ENCODE measurements around the gene SLC35B1. TPM values are rescaled to one million over a fixed set of nuclear protein-coding genes. Genes with fewer than 3 reads are reported as not detected.
"Not testable (repeated sequence)": the region's sequence is repeated elsewhere in the genome, so short reads cannot be mapped to it uniquely, and the experiment has no call there.

The SLC35B1 gene
- total and polyA plus RNA-seq, 2 of the 4 experiments (the other 2 are of a cell fraction) = 66.4 to 86.2 TPM

- Histone ChIP-seq H3K4ac (ENCODE audit: low read depth, low read length) (no peak overlapping the region), H3K27me3 (ENCODE audit: control insufficient read depth, insufficient read depth, low read length) (peaks cover 2% of the 10 kb centered on the region; the same call in 1 of the 2 replicates), H2BK5ac (ENCODE audit: low read depth, low read length, poor library complexity, severe bottlenecking) (no peak overlapping the region), H3K4me3 (ENCODE audit: insufficient read depth, low read depth, low read length) (no peak overlapping the region), H3K27ac (ENCODE audit: insufficient read depth, low read length) (no peak overlapping the region), H2BK120ac (ENCODE audit: low read depth, low read length) (no peak overlapping the region), H2AK9ac (replicated peaks; ENCODE audit: low read depth, low read length, poor library complexity) (no peak overlapping the region), H4K5ac (ENCODE audit: low read depth, low read length) (no peak overlapping the region), H2AFZ (replicated peaks; ENCODE audit: low read length, poor library complexity) (no peak overlapping the region), H3K4me1 (ENCODE audit: control insufficient read depth, insufficient read depth, low read length) (peaks cover 3% of the 10 kb centered on the region; the same call in 1 of the 2 replicates), H2BK15ac (ENCODE audit: low read depth, low read length) (no peak overlapping the region), H3K9ac (ENCODE audit: low read depth, low read length) (no peak overlapping the region), H3K14ac (replicated peaks; ENCODE audit: low read depth, low read length) (no peak overlapping the region), H2AK5ac (ENCODE audit: low read depth, low read length) (no peak overlapping the region), H3K56ac (ENCODE audit: extremely low read depth, insufficient read depth, low read length) (no peak overlapping the region), H4K91ac (ENCODE audit: insufficient read depth, low read depth, low read length) (no peak overlapping the region), H3K9me1 (ENCODE audit: insufficient read depth, low read length) (no peaks in the 10 kb centered on the region), H2BK20ac (ENCODE audit: low read depth, low read length) (no peak overlapping the region), H3K4me2 (ENCODE audit: low read depth, low read length) (no peak overlapping the region), H3K18ac (ENCODE audit: low read depth, low read length) (no peak overlapping the region), H3K79me1 (ENCODE audit: low read depth in 1 of 2, low read length in 2 of 2) (no peaks in the 10 kb centered on the region), H3K36me3 (ENCODE audit: control insufficient read depth, insufficient read depth, low read length) (no peaks in the 10 kb centered on the region), H3K23ac (ENCODE audit: low read depth, low read length) (no peak overlapping the region), H3K9me3 (ENCODE audit: control insufficient read depth, insufficient read depth, low read length) (no peaks in the 10 kb centered on the region), H4K20me1 (ENCODE audit: insufficient read depth, low read length) (no peaks in the 10 kb centered on the region), H4K8ac (ENCODE audit: low read depth in 2 of 2, low read length in 2 of 2) (no peak overlapping the region)
- no TSS peak for BruUV-seq (replicated peaks)
- ChIA-PET POLR2A (ENCODE audit: unreplicated experiment) (no interaction called here), CTCF (no interaction called here)
- DNase-seq = no peak
- intact Hi-C loops (cut with micrococcal nuclease) = no loop called here
- ATAC-seq (ENCODE audit: low read depth) = no peak
- in situ Hi-C loops (cut with MboI; ENCODE audit: low sequenced_read_pairs) = no loop called here
- TF ChIP-seq POLR2A (IDR thresholded peaks at IDR 0.05; ENCODE audit: low read depth, low read length) (no peak), USF2 (IDR thresholded peaks at IDR 0.05; ENCODE audit: low read depth, low read length) (no peak), MXI1 (IDR thresholded peaks at IDR 0.05; ENCODE audit: borderline replicate concordance, low read depth, low read length) (no peak), RFX5 (IDR thresholded peaks at IDR 0.05; ENCODE audit: low read depth, low read length) (no peak), MAZ (IDR thresholded peaks at IDR 0.05; ENCODE audit: borderline replicate concordance, low read depth, low read length) (no peak)
- dilution Hi-C loops (cut with HindIII; ENCODE audit: low sequenced_read_pairs, unreplicated experiment) = no loop called here
- 95% methylated on average over 3 of the region's 7 CpGs; no CpG with 5 or more reads in 1 of the 2 experiments for WGBS, 2 experiments (ENCODE audit: extremely low coverage in 2 of 2, insufficient read length in 1 of 2)
These were observed 17.8 kb upstream of the SLC35B1 start for GRCh38 chr17:49725452-49726130.

GRCh38 chr17:49724552-49724951, 16.8 kb upstream of the SLC35B1 start:
- H3K4me1 ChIP-seq (ENCODE audit: control insufficient read depth, insufficient read depth, low read length); H3K9me3 ChIP-seq (ENCODE audit: control insufficient read depth, insufficient read depth, low read length); H2AFZ ChIP-seq (replicated peaks; ENCODE audit: low read length, poor library complexity); H3K14ac ChIP-seq (replicated peaks; ENCODE audit: low read depth, low read length); H2BK20ac ChIP-seq (ENCODE audit: low read depth, low read length); H4K91ac ChIP-seq (ENCODE audit: insufficient read depth, low read depth, low read length); H4K5ac ChIP-seq (ENCODE audit: low read depth, low read length); H3K36me3 ChIP-seq (ENCODE audit: control insufficient read depth, insufficient read depth, low read length); H3K4me2 ChIP-seq (ENCODE audit: low read depth, low read length); dilution Hi-C loops (cut with HindIII; ENCODE audit: low sequenced_read_pairs, unreplicated experiment); H3K23ac ChIP-seq (ENCODE audit: low read depth, low read length); H2BK5ac ChIP-seq (ENCODE audit: low read depth, low read length, poor library complexity, severe bottlenecking); DNase-seq; H2BK120ac ChIP-seq (ENCODE audit: low read depth, low read length); H2AK5ac ChIP-seq (ENCODE audit: low read depth, low read length); H3K9me1 ChIP-seq (ENCODE audit: insufficient read depth, low read length); H2BK15ac ChIP-seq (ENCODE audit: low read depth, low read length); ATAC-seq (ENCODE audit: low read depth); H3K9ac ChIP-seq (ENCODE audit: low read depth, low read length); H3K56ac ChIP-seq (ENCODE audit: extremely low read depth, insufficient read depth, low read length); H3K4ac ChIP-seq (ENCODE audit: low read depth, low read length); in situ Hi-C loops (cut with MboI; ENCODE audit: low sequenced_read_pairs); H3K4me3 ChIP-seq (ENCODE audit: insufficient read depth, low read depth, low read length); H3K27ac ChIP-seq (ENCODE audit: insufficient read depth, low read length); H4K8ac ChIP-seq (ENCODE audit: low read depth in 2 of 2, low read length in 2 of 2); BruUV-seq (replicated peaks); H3K79me1 ChIP-seq (ENCODE audit: low read depth in 1 of 2, low read length in 2 of 2); H3K18ac ChIP-seq (ENCODE audit: low read depth, low read length); intact Hi-C loops (cut with micrococcal nuclease); POLR2A ChIA-PET (ENCODE audit: unreplicated experiment); H3K27me3 ChIP-seq (ENCODE audit: control insufficient read depth, insufficient read depth, low read length); H4K20me1 ChIP-seq (ENCODE audit: insufficient read depth, low read length); H2AK9ac ChIP-seq (replicated peaks; ENCODE audit: low read depth, low read length, poor library complexity): not testable (repeated sequence)
- CTCF ChIA-PET = interaction anchor here (0.7 kb wide), 1 partner anchor 167 kb away, joined by 3 read pairs; no protein-coding TSS in a partner anchor
- WGBS, 2 experiments (ENCODE audit: extremely low coverage in 2 of 2, insufficient read length in 1 of 2) = no CpG with 5 or more reads among the region's 6 CpGs
